ENCODE measurements around the gene PCMTD2.
"Not testable (repeated sequence)": the region's sequence is repeated elsewhere in the genome, so short reads cannot be mapped to it uniquely, and the experiment has no call there.

PCMTD2 gene

DNA sequence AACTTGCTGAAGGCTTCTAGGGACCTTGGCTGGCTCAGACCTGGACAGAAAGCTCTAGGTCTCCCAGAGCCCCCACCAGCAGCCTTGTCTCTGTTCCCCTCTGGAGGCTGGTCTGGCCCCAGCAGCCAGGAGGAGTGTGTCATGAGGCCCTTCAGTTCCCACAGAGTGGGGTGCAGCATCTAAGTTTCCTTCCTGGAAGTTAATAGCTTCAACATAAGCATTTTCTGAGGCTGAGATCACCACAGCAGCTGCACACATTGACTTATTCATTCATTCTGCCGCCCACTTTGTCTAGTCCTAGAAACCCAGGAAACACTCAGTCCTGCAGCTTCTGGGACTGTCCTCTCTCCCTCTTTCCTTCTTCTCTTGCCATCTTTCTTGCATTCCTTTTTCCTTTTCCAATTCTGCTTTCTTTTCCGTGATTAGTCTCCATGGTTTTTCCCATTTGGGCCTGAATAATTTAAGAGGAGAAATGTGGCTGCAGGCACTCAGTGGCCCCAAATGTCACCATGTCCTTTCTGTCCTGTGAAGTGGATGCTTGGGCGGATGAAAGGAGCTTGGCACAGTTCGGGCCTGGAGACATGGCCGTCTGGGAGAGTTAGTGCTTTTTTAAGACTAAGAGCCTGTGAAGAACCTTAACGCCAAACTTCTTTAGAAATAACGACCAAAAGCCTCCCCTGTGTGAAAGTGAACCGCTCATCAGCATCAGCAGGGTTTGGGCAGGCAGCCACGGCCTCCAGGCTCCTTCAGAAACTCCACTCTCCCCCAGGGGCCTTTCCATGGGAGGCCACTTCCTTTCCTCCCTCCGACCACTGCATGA is 31.0 kb upstream of the PCMTD2 start:
- DNase-seq (ENCODE audit: low read depth), result peak; percentile 95

DNA sequence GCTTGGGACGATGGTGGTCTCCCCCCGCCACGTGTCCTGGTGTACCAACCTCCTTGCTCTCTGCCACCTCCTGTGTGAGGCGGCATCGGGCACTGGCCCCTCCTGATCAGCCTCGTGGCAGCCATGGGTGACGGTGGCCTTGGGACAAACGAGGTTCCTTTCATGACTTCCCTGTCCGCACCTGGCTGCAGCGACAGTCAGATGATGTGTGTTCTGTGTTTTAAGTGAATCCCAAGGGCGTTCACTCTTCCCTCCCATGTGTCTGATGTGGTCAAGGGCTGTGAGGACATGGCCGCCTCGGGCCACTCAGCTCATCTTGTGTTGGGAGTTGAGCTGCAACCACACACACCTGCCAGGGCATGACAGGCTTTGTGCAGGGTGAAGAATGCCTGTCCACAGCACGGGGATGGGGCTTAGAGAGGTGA is 30.4 kb upstream of the PCMTD2 start:
- no peak for DNase-seq (ENCODE audit: low read depth)

DNA sequence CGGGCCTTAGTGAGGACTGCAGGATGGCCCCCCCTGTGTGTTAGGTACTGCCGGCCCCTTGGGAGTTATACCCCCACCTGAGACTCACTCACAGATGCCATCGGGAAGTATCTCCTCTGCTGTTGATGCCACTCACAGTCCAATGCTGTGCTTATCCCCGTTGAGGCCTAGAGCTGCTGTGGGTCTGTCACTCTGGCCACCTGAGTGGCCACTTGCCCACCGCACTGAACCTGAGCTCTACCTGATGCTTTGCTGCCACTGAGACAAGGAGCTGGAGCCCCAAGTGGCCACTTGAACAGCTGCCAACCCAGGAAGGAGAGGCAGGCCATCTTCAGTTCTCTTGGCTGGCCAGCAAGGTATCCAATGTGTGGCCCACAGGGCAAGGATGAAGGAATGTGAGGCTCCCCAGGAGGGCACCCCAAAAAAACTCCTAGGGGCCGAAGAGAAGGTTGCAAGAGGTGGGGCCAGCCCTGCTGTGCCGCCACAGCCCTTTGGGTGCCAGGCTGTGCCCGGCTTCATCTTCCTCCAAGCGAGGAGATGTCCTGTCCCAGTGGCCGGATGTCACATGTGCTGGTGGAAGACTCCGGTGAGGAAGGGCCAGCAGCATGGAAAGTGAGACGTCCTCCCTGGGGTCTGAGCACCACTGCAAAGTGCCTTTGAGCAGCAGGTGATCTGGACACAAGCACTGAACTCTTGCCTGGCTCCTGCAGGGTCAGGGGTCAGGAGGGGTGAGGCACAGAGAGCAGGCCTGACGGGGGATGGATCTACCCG is 29.5 kb upstream of the PCMTD2 start:
- DNase-seq (ENCODE audit: low read depth), result no peak

DNA sequence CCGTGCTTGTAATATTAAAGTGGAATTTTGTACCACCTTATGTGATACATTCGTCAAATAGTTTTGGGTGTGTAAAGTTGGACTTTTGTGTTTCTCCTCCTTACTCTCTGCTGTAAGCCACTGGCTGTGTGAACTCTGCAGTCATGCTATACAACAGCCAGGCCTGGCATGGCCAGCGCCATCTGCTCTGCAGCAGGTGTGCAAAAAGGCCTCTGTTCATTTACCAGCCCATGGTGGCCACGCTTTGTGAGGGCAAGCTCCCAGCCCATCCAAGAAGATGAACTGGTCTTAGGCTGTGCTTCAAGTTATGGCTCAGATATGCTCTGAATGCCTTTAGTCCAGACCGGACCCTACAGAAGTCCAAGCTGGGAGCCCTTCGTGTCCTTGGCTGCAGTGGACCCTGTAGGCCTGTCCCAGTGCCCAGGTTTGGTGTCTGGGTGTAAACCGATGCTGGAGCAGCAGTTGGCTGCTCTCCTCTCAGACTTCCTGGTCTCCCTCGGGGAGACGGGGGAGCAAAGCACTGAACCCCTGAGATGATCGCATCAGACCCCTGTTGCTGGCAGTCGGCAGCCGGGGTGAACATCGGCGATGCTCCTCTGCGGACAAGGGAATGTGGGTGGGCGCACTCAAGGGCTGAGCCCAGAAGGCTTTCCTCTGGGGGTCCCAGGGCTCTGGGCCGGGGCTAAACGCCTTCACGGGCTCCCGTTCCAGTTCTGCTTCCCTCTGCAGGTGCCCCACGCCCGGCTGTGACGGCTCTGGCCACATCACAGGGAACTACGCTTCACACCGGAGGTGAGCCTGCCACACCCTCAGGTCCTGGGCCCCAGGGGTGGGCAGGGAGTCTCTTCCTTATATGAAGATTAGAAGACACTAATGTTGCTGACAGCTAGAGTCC is 28.6 kb upstream of the PCMTD2 start:
- DNase-seq (ENCODE audit: low read depth), result no peak

DNA sequence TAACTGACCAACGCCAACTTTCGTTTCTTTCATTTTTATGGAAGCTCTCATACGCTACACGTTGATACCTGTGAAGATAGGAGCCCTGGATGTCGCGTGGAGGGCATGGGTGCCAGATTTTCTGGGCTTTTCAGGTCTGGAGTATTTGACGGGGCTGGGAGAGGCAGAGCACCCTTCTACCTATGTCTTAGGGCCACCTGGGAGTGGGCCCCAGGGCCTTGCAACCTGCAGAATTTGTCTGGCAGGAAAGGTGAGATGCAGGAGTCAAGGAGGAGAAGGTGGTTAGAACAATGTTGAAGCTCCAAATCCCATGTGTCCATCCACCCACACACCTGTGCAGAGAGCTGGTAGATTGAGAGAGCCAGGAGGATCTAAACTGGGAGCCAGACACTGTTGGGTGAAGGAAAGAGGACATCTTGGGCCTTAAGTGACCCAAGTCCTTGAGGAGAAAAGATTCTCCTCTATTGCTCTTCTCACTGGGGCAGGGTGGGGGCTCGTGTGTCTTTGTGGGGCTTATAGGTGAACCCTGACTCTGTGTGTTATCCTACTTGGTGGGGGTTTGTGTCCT is 27.4 kb upstream of the PCMTD2 start:
- DNase-seq (ENCODE audit: low read depth), result no peak

DNA sequence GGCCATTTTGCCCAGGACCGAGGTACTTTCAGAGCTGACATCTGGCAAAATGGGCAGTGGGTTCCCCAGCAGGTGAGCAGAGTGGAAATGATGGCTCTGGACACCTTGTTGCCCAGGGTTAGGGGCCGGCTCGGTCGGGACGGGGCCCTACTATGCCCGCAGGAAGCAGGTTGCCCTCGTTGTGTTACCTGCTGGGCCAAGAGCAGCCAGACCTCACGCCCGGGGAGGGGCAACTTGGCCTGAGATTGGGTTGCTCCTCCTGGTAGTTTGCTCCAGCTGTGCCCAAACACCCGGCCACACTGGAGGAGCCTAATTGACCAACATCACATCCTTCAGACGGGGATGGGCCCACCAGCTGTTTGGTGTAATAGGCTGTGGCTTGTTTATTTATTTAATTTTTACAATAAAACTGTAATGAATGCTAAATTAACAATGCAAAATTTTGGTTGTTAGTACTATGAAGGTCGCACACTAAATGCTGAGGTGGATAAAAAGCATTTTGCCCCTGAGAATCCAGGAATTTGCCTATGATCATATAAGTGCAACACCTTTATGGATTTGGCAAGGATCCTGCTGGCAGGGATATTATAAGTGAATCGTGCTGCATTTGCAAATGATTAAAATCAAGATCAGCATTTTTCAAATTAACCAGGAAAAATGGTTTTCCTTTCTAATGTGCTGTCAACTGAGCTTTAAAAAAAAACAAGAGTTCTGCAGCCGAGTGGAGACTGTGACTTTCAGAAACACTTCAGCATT is 26.6 kb upstream of the PCMTD2 start:
- DNase-seq (ENCODE audit: low read depth), result no peak

DNA sequence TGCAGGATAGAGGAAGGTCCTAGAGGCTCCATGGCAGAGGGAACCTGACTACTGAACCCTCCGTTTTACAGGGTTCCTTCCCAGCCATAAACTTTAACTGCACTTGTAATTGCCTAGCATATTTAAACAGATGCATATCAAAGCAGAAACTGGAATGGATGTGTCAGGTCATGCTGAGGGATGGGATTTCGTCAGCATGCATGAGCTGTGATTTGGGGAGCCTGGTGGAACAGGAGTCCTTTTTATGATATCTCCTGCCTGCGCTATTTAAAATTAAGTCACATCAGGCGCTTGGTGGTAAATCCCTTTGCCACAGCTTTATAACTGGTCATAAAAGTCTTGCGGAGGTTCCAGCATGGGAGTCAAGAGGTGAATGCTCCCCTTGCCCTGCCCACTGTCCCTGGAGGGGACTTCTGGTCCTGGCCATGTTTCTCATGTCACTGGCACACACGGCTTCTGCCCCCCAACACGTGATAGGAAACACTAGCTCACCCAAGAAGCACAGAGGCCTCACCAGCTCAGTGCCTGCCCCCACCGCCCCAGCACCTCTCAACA is 26.0 kb upstream of the PCMTD2 start:
- DNase-seq (ENCODE audit: low read depth), result no peak

DNA sequence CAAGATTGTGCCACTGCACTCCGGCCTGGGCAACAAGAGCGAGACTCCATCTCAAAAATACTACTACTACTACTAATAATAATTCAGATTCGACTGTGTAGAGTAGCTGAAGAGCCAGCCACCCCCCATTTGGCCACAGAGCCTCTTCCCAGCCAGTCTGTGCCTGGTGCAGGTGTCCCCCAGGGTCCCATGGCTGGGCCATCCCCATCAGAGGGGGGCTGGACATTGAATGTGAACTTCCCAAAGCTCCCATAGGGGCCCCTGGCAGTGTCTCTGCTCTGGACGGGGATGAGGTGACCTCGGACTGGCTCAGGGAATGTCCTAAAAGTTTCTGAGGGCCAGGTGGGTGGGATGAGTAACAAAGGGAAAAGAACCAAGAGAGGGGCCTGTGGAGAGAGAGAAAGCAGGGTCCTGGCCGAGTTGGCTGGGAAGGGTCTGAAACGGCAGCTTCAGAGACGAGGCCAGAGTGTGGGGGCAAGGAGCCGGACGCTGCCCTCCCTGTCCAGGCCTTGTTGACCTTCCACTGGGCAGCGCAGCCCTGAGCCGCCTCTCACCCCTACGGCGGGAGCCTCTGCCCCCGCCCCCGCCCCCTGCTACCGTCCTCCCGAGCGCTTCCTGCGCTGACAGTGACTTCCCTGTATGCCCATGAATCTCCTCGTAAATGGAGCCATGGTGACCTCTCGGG is 24.9 kb upstream of the PCMTD2 start:
- DNase-seq (ENCODE audit: low read depth), result no peak

DNA sequence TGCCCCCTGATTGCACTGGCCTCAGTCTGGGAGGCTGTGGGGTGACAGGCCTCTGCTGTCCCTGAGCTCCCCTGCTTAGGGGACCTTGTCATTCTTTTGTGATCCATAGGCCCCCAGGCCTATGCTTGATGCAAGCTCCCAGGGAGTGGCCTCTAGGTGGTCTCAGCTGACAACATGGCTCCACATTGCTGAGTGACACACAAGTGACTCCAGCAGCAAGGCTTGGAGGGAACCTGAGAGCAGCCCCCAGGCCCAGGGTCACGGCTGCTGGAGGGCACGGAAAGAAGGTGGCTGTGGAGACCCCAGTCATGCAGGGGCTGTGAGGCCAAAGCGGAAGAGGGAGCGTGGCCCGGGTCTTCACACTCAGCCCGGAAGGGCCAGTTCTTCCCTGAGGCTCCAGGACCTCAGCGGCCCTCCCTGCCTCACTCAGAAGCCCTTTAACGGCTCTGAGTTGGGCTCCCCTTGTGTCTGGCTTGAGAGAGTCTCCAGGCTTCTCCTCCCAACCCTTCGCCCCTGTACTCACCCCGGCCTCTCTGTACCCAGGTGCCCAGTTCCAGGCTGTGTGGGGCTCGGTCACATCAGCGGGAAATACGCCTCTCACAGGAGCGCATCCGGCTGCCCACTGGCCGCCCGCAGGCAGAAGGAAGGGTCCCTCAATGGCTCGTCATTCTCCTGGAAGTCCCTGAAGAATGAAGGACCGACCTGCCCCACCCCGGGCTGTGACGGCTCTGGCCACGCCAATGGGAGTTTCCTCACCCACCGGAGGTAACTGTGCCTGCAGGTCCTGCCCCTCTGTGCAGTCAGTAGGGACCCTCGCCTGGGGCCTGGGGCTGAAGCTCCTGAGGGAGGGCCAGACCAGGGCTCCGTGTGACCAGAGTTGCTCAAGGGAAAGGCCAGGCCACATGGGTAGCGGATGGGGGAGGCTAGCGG is 23.7 kb upstream of the PCMTD2 start:
- DNase-seq (ENCODE audit: low read depth), result no peak

DNA sequence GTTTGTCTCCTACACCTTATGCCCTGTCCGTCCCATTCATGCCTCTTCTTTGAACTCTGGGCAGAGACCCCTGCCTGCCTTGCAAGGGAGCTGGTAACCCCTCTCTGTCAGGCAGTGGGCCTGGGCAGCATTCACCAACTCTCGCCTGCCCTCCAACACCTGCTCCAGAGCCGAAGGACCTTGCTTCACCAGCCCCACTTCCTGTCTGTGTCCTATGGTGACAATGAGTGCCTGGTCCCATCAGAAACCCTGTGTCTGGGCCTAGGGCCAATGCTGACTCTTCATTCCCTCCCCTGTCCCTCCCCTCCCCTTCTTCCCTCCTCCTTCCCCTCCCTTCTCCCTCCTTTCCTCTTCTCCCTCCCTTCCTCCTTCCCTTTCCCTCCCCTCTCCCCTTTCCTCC is 22.8 kb upstream of the PCMTD2 start:
- DNase-seq (ENCODE audit: low read depth), result no peak

DNA sequence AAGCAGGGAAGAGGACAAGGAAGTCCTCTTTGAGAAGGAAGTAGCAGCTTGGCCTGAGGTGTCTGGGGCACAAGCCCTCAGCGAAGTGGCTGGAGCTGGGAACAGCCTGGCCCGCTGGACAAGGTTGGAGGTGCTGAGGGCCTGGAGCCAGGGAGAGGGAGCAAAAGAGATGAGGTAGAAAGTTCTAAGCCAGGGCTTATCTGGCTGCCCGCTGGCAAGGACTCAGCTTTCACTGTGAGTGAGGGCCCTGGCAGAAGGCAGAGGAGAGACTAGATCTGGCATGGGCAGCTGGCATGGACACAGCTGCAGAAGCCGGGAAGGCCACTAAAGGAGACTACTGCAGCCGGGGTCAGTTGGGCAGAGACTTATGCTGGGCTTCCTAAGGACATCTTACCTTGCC is 21.8 kb upstream of the PCMTD2 start:
- no peak for DNase-seq (ENCODE audit: low read depth)

DNA sequence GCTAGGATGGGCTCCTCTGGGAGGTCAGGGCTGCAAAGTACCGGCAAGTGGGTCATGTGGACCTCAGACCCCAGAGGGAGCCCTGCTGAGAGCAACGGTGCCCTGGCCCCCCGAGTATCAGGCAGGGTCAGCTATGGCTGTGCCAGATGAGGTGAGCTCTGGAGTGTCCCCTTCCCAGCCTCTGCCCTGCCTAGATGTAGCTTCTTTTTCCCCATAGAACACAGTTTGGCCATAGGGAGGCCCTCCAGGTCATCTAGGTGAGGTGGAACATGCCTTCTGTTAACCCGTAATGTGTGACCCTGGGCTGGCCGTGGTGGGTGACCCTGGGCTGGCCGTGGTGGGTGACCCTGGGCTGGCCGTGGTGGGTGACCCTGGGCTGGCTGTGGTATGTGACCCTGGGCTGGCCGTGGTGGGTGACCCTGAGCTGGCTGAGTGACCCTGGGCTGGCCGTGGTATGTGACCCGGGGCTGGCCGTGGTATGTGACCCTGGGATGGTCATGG is 21.2 kb upstream of the PCMTD2 start:
- DNase-seq (ENCODE audit: low read depth), result no peak

DNA sequence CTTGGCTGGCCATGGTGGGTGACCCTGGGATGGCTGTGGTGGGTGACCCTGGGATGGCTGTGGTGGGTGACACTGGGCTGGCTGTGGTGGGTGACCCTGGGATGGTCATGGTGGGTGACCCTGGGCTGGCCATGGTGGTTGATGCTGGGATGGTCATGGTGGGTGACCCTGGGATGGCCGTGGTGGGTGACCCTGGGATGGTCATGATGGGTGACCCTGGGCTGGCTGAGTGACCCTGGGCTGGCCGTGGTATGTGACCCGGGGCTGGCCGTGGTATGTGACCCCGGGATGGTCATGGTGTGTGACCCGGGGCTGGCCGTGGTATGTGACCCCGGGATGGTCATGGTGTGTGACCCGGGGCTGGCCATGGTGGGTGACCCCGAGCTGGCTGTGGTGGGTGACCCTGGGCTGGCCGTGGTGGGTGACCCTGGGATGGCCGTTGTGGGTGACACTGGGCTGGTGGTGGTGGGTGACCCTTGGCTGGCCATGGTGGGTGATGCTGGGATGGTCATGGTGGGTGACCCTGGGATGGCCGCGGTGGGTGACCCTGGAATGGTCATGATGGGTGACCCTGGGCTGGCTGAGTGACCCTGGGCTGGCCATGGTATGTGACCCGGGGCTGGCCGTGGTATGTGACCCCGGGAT is 20.5 kb upstream of the PCMTD2 start:
- DNase-seq (ENCODE audit: low read depth), result not testable (repeated sequence)

DNA sequence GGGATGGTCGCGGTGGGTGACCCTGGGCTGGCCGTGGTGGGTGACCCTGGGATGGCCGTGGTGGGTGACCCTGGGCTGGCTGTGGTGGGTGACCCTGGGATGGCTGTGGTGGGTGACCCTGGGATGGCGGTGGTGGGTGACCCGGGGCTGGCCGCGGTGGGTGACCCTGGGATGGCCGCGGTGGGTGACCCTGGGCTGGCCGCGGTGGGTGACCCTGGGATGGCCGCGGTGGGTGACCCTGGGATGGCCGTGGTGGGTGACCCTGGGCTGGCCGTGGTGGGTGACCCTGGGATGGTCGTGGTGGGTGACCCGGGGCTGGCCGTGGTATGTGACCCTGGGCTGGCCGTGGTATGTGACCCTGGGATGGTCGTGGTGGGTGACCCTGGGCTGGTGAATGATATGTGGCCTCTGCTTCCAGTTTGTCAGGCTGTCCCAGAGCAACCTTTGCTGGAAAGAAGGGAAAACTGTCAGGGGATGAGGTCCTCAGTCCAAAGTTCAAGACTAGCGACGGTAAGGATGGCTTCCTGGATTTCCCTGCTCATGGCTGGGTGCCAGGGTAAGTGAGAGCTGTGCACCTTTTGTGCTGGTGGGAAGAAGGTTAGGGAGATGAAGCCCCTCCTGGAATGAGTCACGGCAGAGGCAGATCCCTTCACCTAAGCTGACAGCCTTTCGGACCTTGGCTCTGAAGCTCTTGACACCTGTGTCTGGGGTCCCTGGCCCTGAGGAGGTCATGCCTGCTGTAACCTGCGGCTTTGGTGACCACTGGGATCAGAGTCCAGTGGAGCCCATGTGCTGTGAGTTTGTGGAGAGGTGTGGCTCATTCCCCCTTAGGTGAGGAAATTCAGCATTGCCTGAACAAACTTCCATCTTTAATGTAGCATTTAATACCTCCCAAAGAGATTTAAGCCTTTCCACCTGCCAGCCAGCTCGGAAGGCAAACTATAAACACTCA is 19.1 kb upstream of the PCMTD2 start:
- DNase-seq (ENCODE audit: low read depth), result no peak

DNA sequence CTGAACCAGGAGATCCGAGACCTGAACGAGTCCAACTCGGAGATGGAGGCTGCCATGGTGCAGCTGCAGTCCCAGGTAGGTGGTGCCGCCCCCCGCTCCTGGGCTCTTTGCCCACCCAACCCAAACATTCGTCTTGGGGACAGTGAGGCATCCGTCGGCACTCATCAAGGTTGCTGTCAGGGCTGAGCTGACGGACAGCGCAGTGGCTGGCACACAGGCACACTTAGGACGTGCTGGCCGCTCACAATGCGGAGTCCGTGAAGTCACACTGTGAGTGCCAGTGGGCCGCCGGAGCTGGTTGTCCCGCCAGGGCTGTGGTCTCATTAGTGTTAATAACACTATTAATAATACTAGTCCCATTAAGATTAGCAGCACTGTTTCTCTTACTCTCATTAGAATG is 18.2 kb upstream of the PCMTD2 start:
- no peak for DNase-seq (ENCODE audit: low read depth)

DNA sequence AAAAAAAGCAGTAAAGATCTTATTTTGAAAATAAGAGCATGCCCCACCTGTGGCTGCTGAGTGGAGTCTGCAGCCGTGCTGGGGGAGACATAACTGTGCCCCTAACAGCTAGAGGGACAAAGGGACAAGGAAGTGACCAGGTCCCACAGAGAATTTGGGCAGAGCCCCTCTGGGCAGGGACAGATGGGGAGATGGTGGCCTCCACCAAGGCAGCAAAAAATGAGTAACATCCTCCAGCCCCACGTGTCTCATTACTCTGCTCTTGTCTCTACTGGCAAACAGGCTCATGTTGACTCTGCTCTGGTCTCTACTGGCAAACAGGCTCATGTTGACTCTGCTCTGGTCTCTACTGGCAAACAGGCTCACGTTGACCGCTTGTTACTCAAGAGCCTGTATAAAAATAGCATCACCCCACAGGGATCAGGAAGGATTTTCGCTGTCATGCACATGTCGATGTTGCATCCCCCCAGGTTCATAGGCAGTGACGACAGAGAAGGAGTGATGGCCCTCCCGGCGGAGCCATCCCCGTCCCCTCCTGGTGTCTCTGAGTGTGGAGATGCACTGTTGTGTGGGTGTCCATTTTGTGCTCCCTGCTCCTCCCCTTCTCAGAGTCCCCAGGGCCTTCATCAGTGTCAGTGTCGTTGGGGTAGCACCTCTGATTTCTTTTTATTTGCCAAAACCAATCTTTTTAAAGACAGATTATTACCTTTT is 17.3 kb upstream of the PCMTD2 start:
- no peak for DNase-seq (ENCODE audit: low read depth)
